Natural killer cell treated with Interleukin-12 subunit alpha and Interleukin-12 subunit beta and Interleukin-15 and Interleukin-18, amount 100 ng/mL, for 72 hours (primary cell): Measurements from ENCODE around the gene ITIH4. TPM values are rescaled to one million over a fixed set of nuclear protein-coding genes. Genes with fewer than 3 reads are reported as not detected.
A peak's percentile ranks its signal among the peaks of the same experiment; 100 is the strongest.

ENCODE experiments used
- ATAC-seq, 2 donors: fragments of 150-1000 bp; cut with Tn5 transposase in 1 of 2; sonication (Bioruptor Pico), chemical (Tn5 transposase) in 1 of 2; 2 replicates each; pipeline ENCODE4 v1.10.0; 2021
- DNase-seq: peaks from one replicate; pipeline ENCODE4 v3.0.0; 2022; ENCODE audit warnings: low spot score
- H3K27ac Mint-ChIP-seq, 2 donors: 1 replicate in 1 of 2; 2 replicates in 1 of 2; pipeline ENCODE4 v1.8.0; 2022; ENCODE audit warnings: mixed read lengths in 2 of 2, mild to moderate bottlenecking in 1 of 2, moderate library complexity in 1 of 2
- H3K27me3 Mint-ChIP-seq, 2 donors: 1 replicate in 1 of 2; 2 replicates in 1 of 2; pipeline ENCODE4 v1.8.0; 2022; ENCODE audit warnings: mixed read lengths in 2 of 2
- H3K36me3 Mint-ChIP-seq: one replicate; pipeline ENCODE4 v1.8.0; 2022; ENCODE audit warnings: mixed read lengths
- H3K4me1 Mint-ChIP-seq, 2 donors: 1 replicate in 1 of 2; 2 replicates in 1 of 2; pipeline ENCODE4 v1.8.0; 2022; ENCODE audit warnings: low read depth in 2 of 2, mixed read lengths in 2 of 2, mild to moderate bottlenecking in 1 of 2
- H3K4me3 Mint-ChIP-seq: one replicate; pipeline ENCODE4 v1.8.0; 2022; ENCODE audit warnings: mixed read lengths
- H3K9me3 Mint-ChIP-seq: 2 replicates; pipeline ENCODE4 v1.8.0; 2022; ENCODE audit warnings: mixed read lengths
- total RNA-seq, 2 donors: library from RNA; stranded (reverse); gene quantifications; one replicate each; pipeline ENCODE4 v1.2.3, GENCODE V29; 2022

The ITIH4 gene
- total RNA-seq, 2 donors from 2014 or later, result 8.5 to 14.6 TPM

DNA sequence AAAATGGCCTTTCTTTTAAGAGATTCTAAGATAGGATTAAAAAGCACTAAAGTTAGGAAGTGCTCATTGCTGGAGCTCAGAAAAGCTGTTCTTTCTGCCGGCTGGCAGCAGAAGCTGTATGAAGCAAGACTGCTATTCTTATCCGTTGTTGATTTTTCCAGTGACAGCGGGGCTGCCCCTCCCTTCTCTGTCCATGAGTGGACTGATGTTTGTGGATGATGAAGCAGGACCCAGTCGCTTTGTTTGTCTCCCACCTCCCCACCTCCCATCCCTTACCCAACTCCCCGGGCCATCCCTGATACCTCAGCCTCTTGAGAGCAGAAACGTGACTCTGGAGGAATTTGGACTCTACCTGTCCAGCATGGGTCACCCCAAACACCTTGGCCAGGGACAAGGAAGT is 14.7 kb upstream of the ITIH4 start:
- ATAC-seq (no peak), DNase-seq (no peak)
- H3K9me3 Mint-ChIP-seq, result no peaks in the 10 kb centered on the region
- H3K27me3 Mint-ChIP-seq, result no peaks in the 10 kb centered on the region
- peaks cover 3 to 15% of the 10 kb centered on the region in 2 donors for H3K4me1 Mint-ChIP-seq
- H3K36me3 Mint-ChIP-seq, result no peaks in the 10 kb centered on the region
- H3K27ac Mint-ChIP-seq, result no peak overlapping the region
- H3K4me3 Mint-ChIP-seq, result no peak overlapping the region

- no peak for DNase-seq
- Mint-ChIP-seq H3K4me1 (peaks cover 10 to 22% of the 10 kb centered on the region in 2 donors), H3K27ac (no peak overlapping the region), H3K9me3 (no peaks in the 10 kb centered on the region), H3K27me3 (no peaks in the 10 kb centered on the region), H3K36me3 (no peaks in the 10 kb centered on the region), H3K4me3 (no peak overlapping the region)
- ATAC-seq, result no peak
These were observed 14.0 kb upstream of the ITIH4 start for GRCh38 chr3:52844290-52844975.

- no peaks in the 10 kb centered on the region for H3K27me3 Mint-ChIP-seq
- no peak overlapping the region for H3K4me3 Mint-ChIP-seq
- H3K4me1 Mint-ChIP-seq, result peaks cover 14 to 26% of the 10 kb centered on the region in 2 donors
- DNase-seq, result no peak
- no peaks in the 10 kb centered on the region for H3K36me3 Mint-ChIP-seq
- H3K27ac Mint-ChIP-seq, result no peak overlapping the region
- ATAC-seq, result no peak
- no peaks in the 10 kb centered on the region for H3K9me3 Mint-ChIP-seq
These were observed 13.4 kb upstream of the ITIH4 start for GRCh38 chr3:52843881-52844280.

GRCh38 chr3:52843108-52843865 is 12.8 kb upstream of the ITIH4 start:
- no peaks in the 10 kb centered on the region for H3K36me3 Mint-ChIP-seq
- H3K27ac Mint-ChIP-seq, result no peak overlapping the region
- H3K9me3 Mint-ChIP-seq, result no peaks in the 10 kb centered on the region
- H3K4me3 Mint-ChIP-seq, result no peak overlapping the region
- no peaks in the 10 kb centered on the region for H3K27me3 Mint-ChIP-seq
- DNase-seq (no peak), ATAC-seq (no peak)
- peaks cover 20 to 31% of the 10 kb centered on the region in 2 donors for H3K4me1 Mint-ChIP-seq

DNA sequence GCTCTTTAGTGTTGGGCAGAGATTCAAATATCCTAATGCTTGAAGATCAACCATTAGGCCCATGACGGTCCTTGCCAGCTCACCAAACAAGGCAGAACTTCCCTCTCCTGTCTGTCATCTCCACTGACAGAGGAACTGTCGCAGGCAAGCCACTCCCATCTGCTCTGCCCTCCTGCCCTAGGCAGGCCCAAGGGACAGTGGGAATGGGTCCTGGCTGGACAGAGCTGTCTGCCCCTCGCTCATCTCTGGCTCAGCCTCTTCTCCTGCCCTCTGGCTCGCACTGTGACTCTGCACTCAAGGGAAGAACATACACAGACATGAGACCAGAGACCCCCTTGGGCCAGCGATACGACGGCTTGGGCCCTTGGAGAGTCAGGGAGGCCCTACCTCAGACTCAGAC is 12.0 kb upstream of the ITIH4 start:
- Mint-ChIP-seq H3K36me3 (no peaks in the 10 kb centered on the region), H3K9me3 (no peaks in the 10 kb centered on the region), H3K27ac (no peak overlapping the region), H3K4me1 (peaks cover 29 to 40% of the 10 kb centered on the region in 2 donors), H3K4me3 (no peak overlapping the region), H3K27me3 (no peaks in the 10 kb centered on the region)
- ATAC-seq (no peak), DNase-seq (no peak)

GRCh38 chr3:52841981-52842340 is 11.5 kb upstream of the ITIH4 start:
- Mint-ChIP-seq H3K27me3 (no peaks in the 10 kb centered on the region), H3K27ac (peak overlapping the region in 1 of 2 donors; percentile 26), H3K36me3 (no peaks in the 10 kb centered on the region), H3K4me3 (no peak overlapping the region), H3K9me3 (no peaks in the 10 kb centered on the region), H3K4me1 (peaks cover 33 to 43% of the 10 kb centered on the region in 2 donors)
- DNase-seq (no peak), ATAC-seq (no peak)

GRCh38 chr3:52841211-52841980 is 10.9 kb upstream of the ITIH4 start:
- no peak overlapping the region for H3K4me3 Mint-ChIP-seq
- peaks cover 39 to 48% of the 10 kb centered on the region in 2 donors for H3K4me1 Mint-ChIP-seq
- no peaks in the 10 kb centered on the region for H3K9me3 Mint-ChIP-seq
- no peaks in the 10 kb centered on the region for H3K36me3 Mint-ChIP-seq
- no peaks in the 10 kb centered on the region for H3K27me3 Mint-ChIP-seq
- ATAC-seq (no peak), DNase-seq (no peak)
- peak overlapping the region in 1 of 2 donors; percentile 26 for H3K27ac Mint-ChIP-seq

DNA sequence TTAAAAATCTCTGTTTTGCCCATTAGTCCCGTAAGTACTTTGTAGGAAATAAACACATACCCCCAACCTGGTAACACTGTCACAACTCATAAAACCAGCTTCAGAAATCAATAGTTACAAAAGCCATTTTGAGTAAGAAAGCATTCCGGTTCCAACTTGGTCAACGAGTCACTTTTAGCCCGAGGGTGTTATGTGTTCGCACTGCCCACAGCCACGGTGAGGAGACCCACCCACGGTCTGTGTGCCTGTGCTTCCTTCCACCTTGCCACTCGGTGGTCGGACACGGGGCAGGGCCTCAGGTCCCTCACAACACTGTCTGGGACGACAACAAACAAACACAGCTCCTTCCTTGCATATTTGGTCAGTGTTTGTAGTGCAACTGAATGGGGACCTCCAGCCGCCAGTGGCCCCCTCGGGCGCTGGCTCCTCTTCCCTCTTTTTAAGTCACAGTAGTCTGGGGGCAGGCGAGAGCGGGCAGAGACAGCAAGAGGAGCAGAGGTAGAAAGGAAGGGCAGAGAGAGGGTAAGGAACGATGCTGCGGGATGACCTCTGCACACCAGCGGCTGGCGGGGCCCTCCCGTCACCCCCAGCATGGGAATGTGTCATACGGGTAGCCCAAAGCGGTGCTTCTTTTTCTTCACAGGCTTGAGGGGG is 9.5 kb upstream of the ITIH4 start:
- peaks cover 40 to 50% of the 10 kb centered on the region in 2 donors for H3K4me1 Mint-ChIP-seq
- H3K27ac Mint-ChIP-seq, result no peak overlapping the region
- no peak overlapping the region for H3K4me3 Mint-ChIP-seq
- no peaks in the 10 kb centered on the region for H3K27me3 Mint-ChIP-seq
- H3K9me3 Mint-ChIP-seq, result no peaks in the 10 kb centered on the region
- no peak for DNase-seq
- no peaks in the 10 kb centered on the region for H3K36me3 Mint-ChIP-seq
- ATAC-seq, result no peak

- Mint-ChIP-seq H3K4me1 (peaks cover 40 to 47% of the 10 kb centered on the region in 2 donors), H3K36me3 (no peaks in the 10 kb centered on the region), H3K27me3 (no peaks in the 10 kb centered on the region), H3K4me3 (peak overlapping the region; percentile 41), H3K27ac (no peak overlapping the region), H3K9me3 (no peaks in the 10 kb centered on the region)
- DNase-seq (no peak), ATAC-seq (no peak)
These were observed 8.8 kb upstream of the ITIH4 start for GRCh38 chr3:52839268-52839575.

DNA sequence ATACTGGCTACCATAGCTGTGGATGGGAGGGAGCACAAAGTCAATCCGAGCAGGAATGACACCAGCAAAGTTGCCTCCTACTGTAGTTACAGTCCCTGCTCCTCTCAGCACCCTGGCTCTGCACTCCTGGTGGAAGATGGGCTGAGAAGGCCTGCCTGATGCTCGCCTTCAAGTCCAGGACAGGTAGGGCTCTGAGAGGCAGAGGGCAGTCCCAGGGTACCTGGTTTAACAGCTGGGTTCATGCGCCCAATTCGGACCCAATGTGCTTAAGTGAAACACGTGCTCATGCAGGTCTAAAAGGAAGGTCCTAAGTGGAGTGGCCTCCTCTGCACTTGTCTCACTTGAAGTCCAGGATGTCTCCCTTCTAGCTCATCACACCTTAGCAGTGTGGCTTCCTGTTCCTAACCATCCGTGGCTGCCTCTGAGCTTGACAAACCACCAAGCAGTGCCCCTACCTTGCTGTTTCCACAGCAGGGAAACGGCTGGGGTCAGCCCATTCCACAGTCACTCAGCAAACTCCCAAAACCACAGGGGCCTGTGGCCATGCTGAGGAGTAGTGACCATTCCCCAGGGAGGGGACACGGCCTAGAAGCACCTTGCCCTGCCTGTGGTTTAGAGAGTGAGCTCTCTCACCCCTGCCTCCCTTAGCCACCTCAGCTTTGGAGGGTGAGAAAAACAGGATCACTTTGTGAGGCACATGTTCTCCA is 8.2 kb upstream of the ITIH4 start:
- no peaks in the 10 kb centered on the region for H3K27me3 Mint-ChIP-seq
- H3K4me1 Mint-ChIP-seq, result peaks cover 40 to 47% of the 10 kb centered on the region in 2 donors
- H3K36me3 Mint-ChIP-seq, result no peaks in the 10 kb centered on the region
- ATAC-seq (peak; percentile 75 to 85), DNase-seq (no peak)
- no peaks in the 10 kb centered on the region for H3K9me3 Mint-ChIP-seq
- H3K27ac Mint-ChIP-seq, result no peak overlapping the region
- peak overlapping the region; percentile 41 for H3K4me3 Mint-ChIP-seq

- H3K4me3 Mint-ChIP-seq, result peak overlapping the region; percentile 7
- no peak for DNase-seq
- no peak overlapping the region for H3K27ac Mint-ChIP-seq
- H3K36me3 Mint-ChIP-seq, result no peaks in the 10 kb centered on the region
- H3K27me3 Mint-ChIP-seq, result no peaks in the 10 kb centered on the region
- H3K4me1 Mint-ChIP-seq, result peaks cover 40 to 46% of the 10 kb centered on the region in 2 donors
- no peak for ATAC-seq
- H3K9me3 Mint-ChIP-seq, result no peaks in the 10 kb centered on the region
These were observed 6.5 kb upstream of the ITIH4 start for GRCh38 chr3:52836986-52837385.

GRCh38 chr3:52836471-52836845 is 6.0 kb upstream of the ITIH4 start:
- Mint-ChIP-seq H3K9me3 (no peaks in the 10 kb centered on the region), H3K36me3 (no peaks in the 10 kb centered on the region), H3K4me1 (peaks cover 40 to 42% of the 10 kb centered on the region in 2 donors), H3K27ac (no peak overlapping the region), H3K4me3 (peak overlapping the region; percentile 7), H3K27me3 (no peaks in the 10 kb centered on the region)
- DNase-seq, result no peak
- ATAC-seq, result no peak

- H3K4me3 Mint-ChIP-seq, result no peak overlapping the region
- DNase-seq, result no peak
- peaks cover 40 to 42% of the 10 kb centered on the region in 2 donors for H3K4me1 Mint-ChIP-seq
- H3K27ac Mint-ChIP-seq, result no peak overlapping the region
- no peaks in the 10 kb centered on the region for H3K27me3 Mint-ChIP-seq
- no peak for ATAC-seq
- no peaks in the 10 kb centered on the region for H3K36me3 Mint-ChIP-seq
- no peaks in the 10 kb centered on the region for H3K9me3 Mint-ChIP-seq
These were observed 5.4 kb upstream of the ITIH4 start for GRCh38 chr3:52835766-52836470.
